ENCODE results near the gene CLDN7. TPM values are rescaled to one million over a fixed set of nuclear protein-coding genes. Genes with fewer than 3 reads are reported as not detected.

The CLDN7 gene, protein sequence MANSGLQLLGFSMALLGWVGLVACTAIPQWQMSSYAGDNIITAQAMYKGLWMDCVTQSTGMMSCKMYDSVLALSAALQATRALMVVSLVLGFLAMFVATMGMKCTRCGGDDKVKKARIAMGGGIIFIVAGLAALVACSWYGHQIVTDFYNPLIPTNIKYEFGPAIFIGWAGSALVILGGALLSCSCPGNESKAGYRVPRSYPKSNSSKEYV
- 2.0 TPM in 1 of 2 replicates, not detected in the other for total RNA-seq

DNA sequence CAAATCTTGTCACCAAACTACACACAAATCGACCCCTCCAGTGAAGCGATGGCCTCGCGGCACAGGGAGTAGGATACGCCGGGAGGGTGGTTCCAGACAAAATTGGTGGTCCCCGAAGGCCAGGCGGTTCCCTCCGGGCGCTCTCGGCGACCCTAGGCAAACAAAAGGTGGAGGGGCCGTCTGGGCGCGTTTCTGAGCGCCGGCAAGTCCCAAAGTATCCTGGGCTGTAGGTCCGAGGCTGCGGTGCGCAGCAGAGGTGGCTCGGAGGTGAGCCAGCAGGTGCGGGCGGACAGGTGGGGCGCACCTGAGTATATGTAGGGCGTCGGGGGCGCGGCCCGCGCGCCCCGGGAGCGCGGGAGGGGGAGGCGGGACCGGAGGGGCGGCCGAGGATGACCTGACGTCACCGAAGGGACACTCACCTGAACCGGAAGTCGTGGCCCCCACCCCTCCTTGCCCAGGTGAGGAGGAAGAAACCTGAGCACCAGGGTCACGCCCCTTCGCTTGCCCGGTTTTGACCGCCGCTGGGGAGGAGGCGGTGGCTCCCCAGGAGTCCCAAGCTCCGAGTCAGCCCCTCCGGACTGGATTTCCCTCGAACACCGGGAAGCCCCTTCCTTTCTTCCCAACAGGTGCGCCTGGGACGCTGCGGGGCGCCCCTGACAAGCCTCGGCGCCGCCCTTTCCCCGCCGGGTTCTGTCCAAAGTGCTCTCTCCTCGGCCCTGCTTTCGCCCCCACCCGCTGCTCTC is at the start of gene CLDN7:
TSS of gene CLDN7 (minus strand) at position 287 of the 743 bp plus-strand sequence. CDS start 435 bp downstream, outside the sequence.

DNA sequence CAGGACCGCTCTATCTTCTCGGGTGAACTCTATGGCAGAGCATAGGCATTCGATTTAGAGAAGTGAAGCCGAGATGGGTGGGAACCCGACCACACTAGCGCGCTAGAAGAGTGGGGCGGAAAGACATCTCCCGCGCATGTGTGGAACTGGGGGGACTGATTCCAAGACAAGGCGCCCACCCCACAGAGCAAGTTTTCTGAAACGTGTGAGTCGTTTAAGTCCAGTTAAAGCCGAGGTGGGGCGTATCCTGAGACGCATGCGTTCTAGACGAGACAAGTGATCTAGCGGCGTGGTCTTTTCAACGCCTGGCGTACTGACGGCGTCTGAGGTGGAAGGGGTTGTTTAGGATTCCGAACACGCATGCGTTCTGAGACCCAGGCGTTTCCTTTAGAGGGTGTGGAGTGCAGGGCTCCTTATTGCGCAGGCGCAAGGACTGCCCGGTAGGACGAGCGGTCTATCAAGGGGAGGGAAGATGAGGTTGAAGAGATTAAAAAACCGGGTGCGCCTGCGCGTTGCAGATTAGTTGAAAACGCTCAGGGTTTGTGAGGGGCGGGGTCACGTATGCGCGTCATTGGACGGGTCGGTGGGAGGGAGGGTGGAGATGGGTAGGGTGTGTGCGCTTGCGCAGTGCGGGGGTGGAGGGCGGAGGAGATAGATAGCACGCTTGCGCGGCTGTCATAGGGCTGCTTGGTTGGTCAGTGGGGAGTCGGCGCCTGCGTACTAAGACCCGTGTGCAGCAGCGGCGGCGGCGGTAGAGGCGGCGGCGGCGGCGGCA is 44.8 kb upstream of the CLDN7 start, which contains the start of gene EIF5A:
TSS of gene EIF5A (plus strand) at position 718 of the 775 bp plus-strand sequence. CDS start 2,008 bp downstream, outside the sequence.

DNA sequence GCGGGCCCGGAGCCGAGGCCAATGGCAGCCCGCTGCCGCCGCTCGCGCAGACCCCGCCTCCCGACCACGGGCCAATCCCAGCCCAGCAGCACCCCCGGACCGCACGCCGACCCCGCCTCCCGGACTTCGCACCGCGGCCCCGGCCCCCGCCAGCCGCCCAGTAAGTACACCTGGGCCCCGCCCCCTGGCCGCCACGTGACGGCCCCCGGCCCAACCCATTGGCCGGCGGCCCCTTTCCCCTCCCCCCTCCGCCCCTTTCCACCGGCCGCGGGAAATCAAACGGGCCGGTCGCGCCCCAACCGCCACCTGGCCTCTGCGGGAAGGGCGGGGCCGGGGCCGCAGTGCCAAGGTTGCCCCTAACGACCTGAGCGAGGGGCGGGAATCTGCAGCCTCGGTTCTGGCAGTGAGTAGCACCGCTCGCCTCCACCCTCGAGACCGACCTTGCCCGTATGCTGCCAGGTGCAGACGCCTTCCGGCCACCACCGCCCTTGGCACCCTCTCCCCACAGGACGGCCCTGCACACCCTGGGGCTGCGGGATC is 32.4 kb upstream of the CLDN7 start, which contains the start of gene YBX2:
TSS of gene YBX2 (minus strand) at position 26 of the 540 bp plus-strand sequence. CDS start 139 bp downstream, outside the sequence.

DNA sequence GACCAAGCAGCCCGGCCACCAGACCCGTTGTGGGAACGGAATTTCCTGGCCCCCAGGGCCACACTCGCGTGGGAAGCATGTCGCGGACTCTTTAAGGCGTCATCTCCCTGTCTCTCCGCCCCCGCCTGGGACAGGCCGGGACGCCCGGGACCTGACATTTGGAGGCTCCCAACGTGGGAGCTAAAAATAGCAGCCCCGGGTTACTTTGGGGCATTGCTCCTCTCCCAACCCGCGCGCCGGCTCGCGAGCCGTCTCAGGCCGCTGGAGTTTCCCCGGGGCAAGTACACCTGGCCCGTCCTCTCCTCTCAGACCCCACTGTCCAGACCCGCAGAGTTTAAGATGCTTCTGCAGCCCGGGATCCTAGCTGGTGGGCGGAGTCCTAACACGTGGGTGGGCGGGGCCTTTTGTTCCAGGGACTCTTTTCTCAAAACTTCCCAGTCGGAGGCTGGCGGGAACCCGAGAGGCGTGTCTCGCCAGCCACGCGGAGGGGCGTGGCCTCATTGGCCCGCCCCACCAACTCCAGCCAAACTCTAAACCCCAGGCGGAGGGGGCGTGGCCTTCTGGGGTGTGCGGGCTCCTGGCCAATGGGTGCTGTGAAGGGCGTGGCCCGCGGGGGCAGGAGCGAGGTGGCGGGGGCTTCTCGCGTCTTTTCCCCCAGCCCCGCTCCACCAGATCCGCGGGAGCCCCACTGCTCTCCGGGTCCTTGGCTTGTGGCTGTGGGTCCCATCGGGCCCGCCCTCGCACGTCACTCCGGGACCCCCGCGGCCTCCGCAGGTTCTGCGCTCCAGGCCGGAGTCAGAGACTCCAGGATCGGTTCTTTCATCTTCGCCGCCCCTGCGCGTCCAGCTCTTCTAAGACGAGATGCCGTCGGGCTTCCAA is 19.0 kb upstream of the CLDN7 start, which contains the start of gene SLC2A4:
TSS of gene SLC2A4 (plus strand) at position 645 of the 879 bp plus-strand sequence. CDS start at position 862, 217 bp downstream.

DNA sequence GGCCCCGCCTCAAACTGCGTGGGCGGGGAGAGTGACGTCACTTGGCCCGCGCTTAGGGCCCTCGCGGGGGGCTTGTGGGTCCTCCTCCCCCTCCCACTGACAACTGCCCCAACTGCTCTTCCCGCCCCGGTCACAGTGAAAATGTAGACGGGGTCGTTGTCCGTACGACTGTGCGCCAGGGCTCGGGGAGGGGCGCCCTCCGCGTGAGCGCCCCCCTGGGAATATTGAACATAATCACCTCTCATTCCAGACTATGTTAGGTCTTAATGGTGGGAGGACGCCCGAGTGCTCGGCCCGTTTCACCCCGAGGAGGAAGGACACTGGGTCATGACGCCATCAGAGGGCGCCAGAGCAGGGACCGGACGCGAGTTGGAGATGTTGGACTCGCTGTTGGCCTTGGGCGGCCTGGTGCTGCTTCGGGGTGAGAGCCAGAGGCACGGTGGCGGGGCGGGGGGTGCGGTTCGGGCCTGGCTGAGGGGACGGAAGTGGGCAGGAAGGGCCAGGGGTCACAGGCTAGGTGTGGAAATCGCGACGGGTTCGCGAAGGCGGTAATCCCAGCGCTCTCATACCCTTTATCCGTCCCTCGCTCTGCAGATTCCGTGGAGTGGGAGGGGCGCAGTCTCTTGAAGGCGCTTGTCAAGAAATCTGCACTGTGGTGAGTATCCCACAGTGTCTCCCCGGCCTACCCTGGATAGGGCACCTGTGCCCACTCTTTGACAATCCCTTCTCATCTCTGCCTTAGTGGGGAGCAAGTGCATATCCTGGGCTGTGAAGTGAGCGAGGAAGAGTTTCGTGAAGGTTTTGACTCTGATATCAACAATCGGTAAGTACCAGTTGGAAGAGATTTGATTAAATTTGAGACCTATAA is 9.9 kb downstream of the CLDN7 start, which contains the start of gene ELP5:
TSS of gene ELP5 (plus strand) at position 40 of the 868 bp plus-strand sequence. CDS start at position 376, 336 bp downstream.

DNA sequence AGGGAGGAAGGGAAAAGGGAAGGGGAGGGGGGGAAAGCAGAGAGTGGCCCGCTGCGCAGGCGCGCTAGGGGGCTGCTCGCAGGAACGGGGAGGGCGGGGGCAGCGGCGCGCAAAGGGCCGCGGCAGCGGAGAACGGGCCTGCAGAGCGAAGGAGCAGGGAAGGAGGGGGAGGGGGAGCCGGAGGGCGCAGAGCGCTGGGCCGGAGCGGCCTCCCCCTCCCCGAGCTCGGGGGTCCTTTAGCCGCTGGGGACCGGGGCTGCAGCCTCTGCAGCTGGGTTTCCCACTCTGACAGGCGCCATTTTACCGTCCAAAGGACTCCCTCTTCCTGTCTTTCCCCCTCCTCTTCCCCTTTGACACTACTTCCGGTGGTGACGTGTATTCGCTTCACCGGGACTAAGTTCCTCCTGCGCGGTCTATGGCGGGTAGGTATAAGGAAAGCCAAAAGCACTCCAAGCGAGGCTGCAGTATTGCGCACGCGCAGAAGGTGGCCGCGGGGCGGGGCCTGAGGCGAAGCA is 10.6 kb downstream of the CLDN7 start, which contains the start of gene CTDNEP1:
TSS of gene CTDNEP1 (minus strand) at position 74 of the 515 bp plus-strand sequence. CDS start 438 bp downstream, outside the sequence.

DNA sequence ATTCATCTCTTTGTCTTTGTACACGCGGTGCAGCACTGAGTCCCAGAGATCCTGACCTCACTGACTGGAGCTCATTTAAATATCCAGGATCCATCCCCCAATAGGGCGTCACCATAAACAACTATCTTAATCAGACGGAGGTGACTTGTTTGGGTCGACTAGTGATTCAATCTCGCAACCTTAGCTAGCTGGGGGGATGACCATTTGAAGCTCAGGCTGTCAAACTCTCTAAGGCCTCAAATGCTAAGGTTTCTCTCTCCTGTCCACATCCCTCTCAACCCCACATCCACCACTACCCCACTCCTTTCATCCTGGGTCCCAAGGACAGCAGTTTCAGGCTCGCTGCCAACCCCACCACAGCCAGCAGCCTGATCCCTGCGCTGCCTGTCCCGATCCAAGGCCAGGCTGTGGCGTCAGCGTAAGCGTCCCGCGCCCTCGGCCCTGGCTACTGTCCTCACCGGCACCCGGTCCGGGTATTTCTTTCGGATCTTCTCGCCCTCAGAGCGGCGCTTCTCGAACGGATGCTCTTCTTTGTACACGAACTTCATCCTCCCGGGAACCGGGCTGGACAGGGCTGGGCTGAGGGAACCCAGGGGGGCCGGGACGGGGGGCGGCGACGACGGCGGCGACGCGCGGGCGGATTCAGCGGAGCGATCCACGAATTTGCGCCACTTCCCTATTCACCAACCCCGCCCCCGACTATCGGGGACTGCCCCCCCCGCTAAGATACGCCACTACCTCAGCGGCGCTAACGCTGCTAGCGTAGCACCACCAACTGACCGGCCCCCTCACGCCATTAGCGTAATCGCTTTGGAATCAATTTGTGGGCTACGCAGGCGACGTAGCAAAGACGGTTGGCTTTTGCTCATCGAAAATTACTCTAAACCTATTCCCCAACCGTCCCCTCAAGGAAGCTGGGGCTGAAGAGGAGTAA is 20.2 kb downstream of the CLDN7 start, which contains the start of gene GABARAP:
TSS of gene GABARAP (minus strand) at position 667 of the 934 bp plus-strand sequence. CDS start at position 548, 119 bp downstream.

DNA sequence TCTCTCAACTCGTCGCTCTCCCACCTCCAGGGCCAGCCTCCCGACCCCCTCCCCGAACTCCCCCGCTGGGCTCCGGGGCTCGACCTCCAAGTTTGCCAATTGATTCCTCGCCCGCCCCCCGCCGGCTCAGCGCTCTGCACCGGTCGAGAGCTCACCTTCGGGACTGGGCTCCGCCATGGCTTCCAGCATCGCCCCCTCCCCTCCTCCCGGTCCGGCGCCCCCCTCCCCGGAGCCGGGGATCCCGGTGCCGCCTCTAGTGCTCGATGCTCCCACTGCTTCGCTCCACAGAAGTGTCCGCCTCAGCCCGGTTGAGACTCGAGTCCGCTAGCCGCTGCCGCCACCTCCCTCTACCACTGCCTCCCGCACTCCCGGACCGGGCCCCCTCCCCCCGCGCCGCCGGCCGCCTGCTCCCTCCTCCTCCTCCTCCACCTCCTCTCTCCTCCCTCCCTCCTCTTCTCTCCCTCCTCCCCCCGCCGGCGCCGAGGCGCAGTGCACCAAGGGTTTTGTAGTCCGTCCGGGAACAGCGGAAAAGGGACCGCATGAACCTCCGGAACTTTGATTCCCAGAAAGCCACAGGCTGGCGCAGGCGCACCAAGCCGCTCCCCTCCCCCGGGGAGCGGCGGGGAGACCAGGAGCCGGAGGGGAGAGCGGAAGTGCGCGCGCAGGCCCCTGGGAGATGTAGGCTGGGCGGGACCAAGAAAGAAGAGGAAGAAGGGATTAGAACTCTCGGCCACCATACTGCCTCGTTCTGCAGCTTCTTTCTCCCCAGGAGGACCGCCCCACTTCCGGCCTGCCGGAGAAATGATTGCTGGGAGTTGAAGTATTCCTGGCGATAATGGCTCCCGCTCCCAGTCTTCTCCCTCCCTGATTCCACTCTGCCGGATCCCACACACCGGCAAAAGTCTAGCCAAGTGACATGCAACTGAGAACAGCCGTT is 22.9 kb downstream of the CLDN7 start, which contains the start of gene PHF23:
TSS of gene PHF23 (minus strand) at position 367 of the 937 bp plus-strand sequence. CDS start at position 189, 178 bp downstream.

DNA sequence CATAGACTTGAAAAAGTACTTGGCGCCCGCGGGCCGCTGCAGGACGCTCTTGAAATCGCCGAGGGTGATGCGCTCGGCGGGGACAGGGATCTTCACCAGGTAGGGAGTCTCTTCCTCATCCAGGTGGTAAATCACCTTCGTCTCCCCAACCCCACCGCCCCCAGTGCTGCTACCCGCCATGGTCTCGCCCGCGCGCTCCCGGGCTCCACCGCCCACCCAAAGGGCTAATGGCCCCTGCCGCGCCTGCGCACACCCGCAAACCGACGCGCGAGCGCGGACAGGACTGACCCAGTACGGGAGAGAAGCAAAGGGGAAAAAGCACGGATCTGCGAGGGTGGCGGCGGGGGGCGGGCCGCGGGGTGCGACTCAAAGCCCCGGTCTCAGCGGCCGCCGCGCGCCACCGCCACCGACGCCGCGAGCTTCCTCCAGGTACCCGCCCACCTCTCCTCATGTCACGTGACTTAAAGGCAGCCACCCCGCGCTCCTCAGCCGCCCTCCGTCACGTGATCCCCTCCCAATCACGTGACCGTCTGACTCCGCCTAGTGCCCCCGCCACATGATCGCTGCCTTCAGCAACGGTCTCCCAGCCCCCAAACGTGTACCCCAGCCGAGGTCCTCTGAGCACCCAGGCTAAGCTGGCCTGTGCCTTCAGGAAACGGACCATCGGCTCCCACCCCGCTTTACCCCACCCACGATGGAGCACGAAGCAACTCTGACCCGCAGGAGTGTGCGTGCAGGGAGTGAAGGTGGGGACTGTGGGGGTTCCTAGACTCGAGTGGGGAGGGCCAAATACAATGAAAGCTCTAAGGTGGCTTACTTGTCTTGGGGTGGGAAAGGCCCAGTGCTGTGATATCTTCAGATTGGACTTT is 28.0 kb downstream of the CLDN7 start, which contains the start of gene DVL2:
TSS of gene DVL2 (minus strand) at position 435 of the 869 bp plus-strand sequence. CDS start at position 180, 255 bp downstream.

DNA sequence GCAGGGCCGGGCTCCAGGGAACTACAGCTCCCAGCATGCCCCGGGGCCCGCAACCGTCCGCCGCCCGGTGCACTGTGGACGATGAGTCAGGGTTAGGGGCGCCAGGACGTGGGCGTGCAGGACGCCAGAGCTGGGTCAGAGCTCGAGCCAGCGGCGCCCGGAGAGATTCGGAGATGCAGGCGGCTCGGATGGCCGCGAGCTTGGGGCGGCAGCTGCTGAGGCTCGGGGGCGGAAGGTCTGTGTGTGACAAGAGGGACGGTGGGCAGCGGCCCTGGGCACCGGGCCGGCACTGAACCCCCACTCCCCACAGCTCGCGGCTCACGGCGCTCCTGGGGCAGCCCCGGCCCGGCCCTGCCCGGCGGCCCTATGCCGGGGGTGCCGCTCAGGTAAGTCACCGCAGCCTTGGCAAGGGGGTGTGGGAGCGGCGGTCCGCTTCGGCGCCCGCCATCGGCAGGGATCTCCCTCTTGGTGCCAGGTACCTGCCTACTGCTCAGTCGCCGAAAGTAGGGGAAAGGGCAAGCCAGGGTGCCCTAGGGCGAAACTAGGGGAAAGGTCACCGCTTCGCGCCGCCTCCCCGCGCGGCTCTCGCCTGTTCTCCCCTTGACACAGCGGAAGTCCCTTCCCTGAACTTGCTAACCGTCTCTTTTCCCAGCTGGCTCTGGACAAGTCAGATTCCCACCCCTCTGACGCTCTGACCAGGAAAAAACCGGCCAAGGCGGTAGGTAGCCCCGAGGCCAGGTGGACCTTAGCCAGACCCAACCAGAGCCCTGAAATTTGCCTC is 42.3 kb downstream of the CLDN7 start, which contains the start of the genes ACADVL and DLG4:
TSS of gene ACADVL (plus strand) at position 127 of the 781 bp plus-strand sequence. CDS start at position 174, 47 bp downstream.
TSS of gene DLG4 (minus strand) at position 25 of the 781 bp plus-strand sequence.

Other genes starting within 250 kb of the CLDN7 start
- gene RNASEK, start 249.9 kb downstream of the CLDN7 start, total RNA-seq = 162 and 214 TPM in 2 replicates
- gene BCL6B, start 239.4 kb downstream of the CLDN7 start, total RNA-seq = 1.9 and 2.6 TPM in 2 replicates
- gene SLC16A13, start 226.5 kb downstream of the CLDN7 start, total RNA-seq = 0.06 and 0.98 TPM in 2 replicates
- gene SLC16A11, start 218.4 kb downstream of the CLDN7 start, total RNA-seq = not detected in 2 replicates
- gene CLEC10A, start 182.2 kb downstream of the CLDN7 start, total RNA-seq = 0.24 TPM in 1 of 2 replicates, not detected in the other
- gene ASGR2, start 147.7 kb downstream of the CLDN7 start, total RNA-seq = not detected in 2 replicates
- gene ASGR1, start 83.1 kb downstream of the CLDN7 start, total RNA-seq = 0.24 and 0.25 TPM in 2 replicates
- gene DLG4, start 42.6 kb downstream of the CLDN7 start, total RNA-seq = 17.7 and 21.6 TPM in 2 replicates
- 281 and 473 TPM in 2 replicates for gene ACADVL, start 42.5 kb downstream of the CLDN7 start, total RNA-seq
- 31.5 and 44.1 TPM in 2 replicates for gene DVL2, start 28.0 kb downstream of the CLDN7 start, total RNA-seq
- gene PHF23, start 23.0 kb downstream of the CLDN7 start, total RNA-seq = 38.6 and 48.0 TPM in 2 replicates
- 318 and 677 TPM in 2 replicates for gene GABARAP, start 20.0 kb downstream of the CLDN7 start, total RNA-seq
- 78.3 and 99.5 TPM in 2 replicates for gene CTDNEP1, start 10.7 kb downstream of the CLDN7 start, total RNA-seq
- 30.1 and 41.1 TPM in 2 replicates for gene ELP5, start 10.3 kb downstream of the CLDN7 start, total RNA-seq
- 0.05 TPM in 1 of 2 replicates, not detected in the other for gene SLC2A4, start 19.2 kb upstream of the CLDN7 start, total RNA-seq
- 0.06 TPM in 1 of 2 replicates, not detected in the other for gene YBX2, start 32.2 kb upstream of the CLDN7 start, total RNA-seq
- 259 and 332 TPM in 2 replicates for gene EIF5A, start 45.1 kb upstream of the CLDN7 start, total RNA-seq
- gene GPS2, start 52.9 kb upstream of the CLDN7 start, total RNA-seq = 29.9 and 34.0 TPM in 2 replicates
- gene NEURL4, start 66.9 kb upstream of the CLDN7 start, total RNA-seq = 6.4 and 12.7 TPM in 2 replicates
- 0.73 TPM in 1 of 2 replicates, not detected in the other for gene ACAP1, start 74.1 kb upstream of the CLDN7 start, total RNA-seq
- 11.9 and 14.6 TPM in 2 replicates for gene KCTD11, start 89.7 kb upstream of the CLDN7 start, total RNA-seq
- not detected in 2 replicates for gene TMEM95, start 92.7 kb upstream of the CLDN7 start, total RNA-seq
- gene TNK1, start 118.6 kb upstream of the CLDN7 start, total RNA-seq = 0.05 TPM in 1 of 2 replicates, not detected in the other
- gene PLSCR3, start 132.0 kb upstream of the CLDN7 start, total RNA-seq = 48.7 and 57.0 TPM in 2 replicates
- gene TMEM256, start 141.6 kb upstream of the CLDN7 start, total RNA-seq = 42.9 and 68.5 TPM in 2 replicates
- 20.6 and 23.5 TPM in 2 replicates for gene NLGN2, start 145.4 kb upstream of the CLDN7 start, total RNA-seq
- gene SPEM1, start 157.8 kb upstream of the CLDN7 start, total RNA-seq = not detected in 2 replicates
- gene SPEM2, start 163.1 kb upstream of the CLDN7 start, total RNA-seq = not detected in 2 replicates
- gene SPEM3, start 166.4 kb upstream of the CLDN7 start, total RNA-seq = not detected in 2 replicates
- 0.62 and 2.1 TPM in 2 replicates for gene TMEM102, start 173.0 kb upstream of the CLDN7 start, total RNA-seq
- 1.1 and 1.2 TPM in 2 replicates for gene FGF11, start 177.0 kb upstream of the CLDN7 start, total RNA-seq
- gene CHRNB1, start 182.6 kb upstream of the CLDN7 start, total RNA-seq = 2.5 and 4.8 TPM in 2 replicates
- 25.5 and 32.9 TPM in 2 replicates for gene ZBTB4, start 217.2 kb upstream of the CLDN7 start, total RNA-seq
- gene SLC35G6, start 219.0 kb upstream of the CLDN7 start, total RNA-seq = not detected in 2 replicates
- 67.3 and 74.0 TPM in 2 replicates for gene POLR2A, start 221.9 kb upstream of the CLDN7 start, total RNA-seq